Measurements from ENCODE around the gene NECAP2.

The NECAP2 gene, protein sequence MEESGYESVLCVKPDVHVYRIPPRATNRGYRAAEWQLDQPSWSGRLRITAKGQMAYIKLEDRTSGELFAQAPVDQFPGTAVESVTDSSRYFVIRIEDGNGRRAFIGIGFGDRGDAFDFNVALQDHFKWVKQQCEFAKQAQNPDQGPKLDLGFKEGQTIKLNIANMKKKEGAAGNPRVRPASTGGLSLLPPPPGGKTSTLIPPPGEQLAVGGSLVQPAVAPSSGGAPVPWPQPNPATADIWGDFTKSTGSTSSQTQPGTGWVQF

DNA sequence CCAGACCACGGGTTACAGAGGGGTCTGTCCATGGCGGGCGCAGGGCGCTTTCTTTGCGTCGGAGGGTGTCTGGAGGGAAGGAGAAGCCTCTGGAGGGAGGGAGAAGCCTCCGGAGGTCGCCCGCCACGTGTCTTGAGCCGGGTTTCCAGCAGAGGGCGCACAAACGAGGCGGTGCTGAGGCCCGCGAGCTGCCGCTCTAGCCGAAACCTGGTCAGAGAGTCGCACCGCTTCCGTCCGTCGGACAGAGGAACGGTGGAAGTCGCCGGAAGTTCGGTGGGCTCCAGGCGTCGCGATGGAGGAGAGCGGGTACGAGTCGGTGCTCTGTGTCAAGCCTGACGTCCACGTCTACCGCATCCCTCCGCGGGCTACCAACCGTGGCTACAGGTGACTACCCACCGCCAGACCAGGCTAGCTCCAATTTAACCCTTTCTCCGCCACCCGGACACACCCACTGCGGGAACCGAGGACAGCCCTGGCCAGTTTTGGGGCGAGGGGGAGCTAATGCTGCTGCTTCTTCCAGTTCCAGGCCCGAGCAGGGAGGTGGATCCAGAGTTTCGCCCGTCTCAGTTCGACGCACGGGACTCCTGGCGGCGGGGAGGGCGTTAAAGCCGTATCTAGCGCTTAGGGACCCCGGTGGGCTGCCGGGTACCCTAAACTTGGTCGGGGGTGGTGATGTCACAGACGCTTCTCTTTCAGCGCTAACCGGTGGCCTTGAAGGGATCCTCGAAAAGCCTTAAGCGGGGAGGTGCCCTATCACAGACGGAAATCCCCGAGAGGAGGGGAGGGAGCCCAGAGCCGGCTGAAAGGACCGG is at the start of gene NECAP2:
NECAP2 (plus strand) TSS at position 255 of the 812 bp plus-strand sequence; CDS start at position 293, 38 bp downstream.
- peak; percentile 90 for DNase-seq

DNA sequence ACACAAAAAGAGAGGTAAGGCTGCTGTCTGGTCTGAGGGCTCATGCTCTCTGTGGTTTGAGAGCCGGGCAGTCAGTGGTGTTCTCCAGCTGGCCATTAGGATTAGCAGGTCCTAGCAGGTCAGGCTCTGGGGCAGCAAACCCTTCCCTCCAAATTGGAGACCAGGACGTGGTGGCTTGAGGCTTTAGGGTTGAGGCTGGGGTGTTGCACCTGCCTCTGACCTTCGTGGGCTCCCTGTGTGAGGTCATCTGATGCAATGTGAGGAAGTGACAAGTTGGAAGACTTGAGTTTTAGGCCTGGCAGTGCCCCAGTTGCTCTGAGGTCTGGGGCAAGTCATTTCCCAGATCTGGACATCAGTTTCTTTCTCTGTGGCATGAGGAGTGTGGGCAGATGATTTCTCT is 49.1 kb upstream of the NECAP2 start:
- no peak for DNase-seq

DNA sequence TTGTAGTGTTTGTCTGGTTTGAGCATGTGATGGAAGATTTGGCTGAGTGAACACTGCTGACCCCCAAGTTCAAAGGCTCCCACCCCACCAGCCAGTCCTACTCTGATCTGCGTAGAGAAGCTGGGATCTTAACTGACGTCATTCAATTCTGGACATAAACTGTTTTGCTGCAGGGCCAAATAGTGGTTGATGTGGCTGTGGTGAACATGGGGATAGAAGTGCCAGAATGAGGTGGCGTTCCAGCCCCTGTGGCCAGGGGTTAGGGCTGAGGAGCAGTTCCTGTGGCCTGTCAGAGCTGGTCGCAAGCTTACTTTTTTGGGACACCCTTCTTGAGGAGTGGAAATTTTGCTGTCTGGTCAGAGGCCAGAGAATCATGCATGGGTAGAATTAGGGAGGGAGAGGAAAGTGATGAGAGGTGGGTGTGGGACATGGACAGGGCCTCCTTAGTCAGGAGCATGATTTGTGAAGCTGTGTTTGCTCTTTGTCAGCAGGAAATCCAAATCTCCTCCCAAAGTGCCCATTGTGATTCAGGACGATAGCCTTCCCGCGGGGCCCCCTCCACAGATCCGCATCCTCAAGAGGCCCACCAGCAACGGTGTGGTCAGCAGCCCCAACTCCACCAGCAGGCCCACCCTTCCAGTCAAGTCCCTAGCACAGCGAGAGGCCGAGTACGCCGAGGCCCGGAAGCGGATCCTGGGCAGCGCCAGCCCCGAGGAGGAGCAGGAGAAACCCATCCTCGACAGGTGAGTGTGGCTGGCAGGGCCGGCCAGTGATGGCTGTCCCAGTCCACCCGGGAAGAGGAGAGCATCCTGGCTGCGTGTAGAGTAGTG is 47.6 kb upstream of the NECAP2 start:
- DNase-seq = no peak

DNA sequence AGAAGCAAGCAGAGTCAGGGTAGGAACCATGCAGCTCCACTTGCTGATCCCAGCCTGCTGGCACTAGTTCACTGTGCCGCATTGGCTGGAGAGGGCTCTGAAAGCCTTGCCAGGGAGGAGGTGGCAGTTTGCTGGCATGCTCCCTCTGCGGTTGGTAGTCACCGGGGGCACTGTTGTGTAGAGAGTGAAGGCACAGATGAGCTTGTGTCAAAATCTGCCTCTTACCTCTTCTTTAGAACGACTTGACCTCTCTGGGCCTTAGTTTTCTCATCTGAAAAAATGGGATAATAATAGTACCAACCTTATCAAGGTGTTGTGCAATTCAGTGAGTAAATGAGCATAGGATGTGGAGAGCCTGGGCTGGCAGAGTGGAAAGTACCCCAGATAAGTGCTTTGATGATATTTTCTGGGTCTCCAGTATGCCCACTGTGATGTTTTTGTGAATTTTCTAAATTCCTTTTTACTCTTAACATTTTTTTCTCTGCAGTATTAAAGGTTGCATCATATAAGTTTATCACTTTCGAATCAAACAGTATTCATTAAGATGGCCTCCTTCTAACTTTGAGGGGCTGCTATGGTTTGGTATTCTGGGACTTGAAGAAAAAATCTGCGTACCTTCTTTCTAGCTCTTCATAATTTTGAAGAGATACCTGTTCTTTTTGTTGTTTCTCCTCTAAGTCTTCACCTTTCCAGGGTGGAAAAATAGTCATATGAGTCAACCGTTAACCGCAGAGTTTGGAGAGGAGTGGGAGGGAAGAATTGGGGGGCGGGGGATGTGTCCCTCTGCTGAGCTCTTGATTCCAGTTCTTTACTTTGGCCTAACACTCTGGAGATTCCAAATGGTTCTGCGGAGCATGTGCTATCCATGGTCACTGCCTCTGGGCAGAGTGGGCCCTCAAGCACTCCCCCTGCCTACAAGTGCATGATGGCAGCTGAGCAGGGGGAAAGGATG is 46.7 kb upstream of the NECAP2 start:
- DNase-seq = no peak

DNA sequence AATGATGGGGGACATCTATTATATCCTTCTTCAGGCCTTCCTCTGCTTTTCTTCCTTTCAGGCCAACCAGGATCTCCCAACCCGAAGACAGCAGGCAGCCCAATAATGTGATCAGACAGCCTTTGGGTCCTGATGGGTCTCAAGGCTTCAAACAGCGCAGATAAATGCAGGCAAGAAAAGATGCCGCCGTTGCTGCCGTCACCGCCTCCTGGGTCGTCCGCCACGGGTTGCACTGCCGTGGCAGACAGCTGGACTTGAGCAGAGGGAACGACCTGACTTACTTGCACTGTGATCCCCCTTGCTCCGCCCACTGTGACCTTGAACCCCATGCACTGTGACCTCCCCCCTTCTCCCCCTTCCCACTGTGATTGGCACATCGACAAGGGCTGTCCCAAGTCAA is 45.5 kb upstream of the NECAP2 start:
- DNase-seq = no peak

DNA sequence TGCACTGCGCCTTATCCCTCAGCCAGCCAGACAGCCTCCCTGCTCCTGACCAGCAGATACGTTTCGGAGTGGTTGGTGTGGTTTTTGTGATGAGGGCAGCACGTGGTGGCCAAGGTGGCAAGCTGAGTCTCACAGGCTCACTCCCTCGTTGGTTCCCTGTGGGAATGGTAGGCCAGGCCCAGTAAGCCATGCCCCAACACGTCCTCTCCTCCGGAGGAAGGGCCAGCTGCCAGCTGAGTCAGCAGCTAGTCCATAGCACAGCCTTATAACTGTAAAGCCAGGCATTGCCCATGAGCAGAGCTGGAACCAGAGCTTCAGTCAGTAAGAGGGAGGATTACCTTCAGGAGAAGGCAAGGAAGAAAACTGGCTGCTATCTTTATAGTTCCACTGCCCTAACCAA is 43.9 kb upstream of the NECAP2 start:
- peak; percentile 4 for DNase-seq

DNA sequence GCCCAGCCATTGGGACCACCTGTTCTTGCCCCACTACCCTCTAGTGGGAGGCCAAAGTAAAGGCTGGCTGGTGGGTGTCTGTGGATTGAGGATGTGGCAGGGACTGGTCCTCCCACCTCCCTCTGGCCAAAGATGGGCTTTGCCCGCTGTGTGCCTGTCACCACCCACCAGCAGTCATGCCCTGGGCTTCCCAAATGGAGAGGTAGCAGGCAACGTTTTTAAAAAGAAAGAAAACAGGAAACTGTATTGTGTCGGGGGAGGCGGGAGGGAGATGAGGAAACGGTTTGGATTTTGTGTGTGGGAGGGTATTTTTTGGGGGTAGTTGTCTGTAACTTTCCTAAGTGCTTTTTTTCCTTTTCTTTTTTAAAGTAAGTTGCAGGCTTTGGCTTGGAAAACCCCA is 43.4 kb upstream of the NECAP2 start:
- no peak for DNase-seq

DNA sequence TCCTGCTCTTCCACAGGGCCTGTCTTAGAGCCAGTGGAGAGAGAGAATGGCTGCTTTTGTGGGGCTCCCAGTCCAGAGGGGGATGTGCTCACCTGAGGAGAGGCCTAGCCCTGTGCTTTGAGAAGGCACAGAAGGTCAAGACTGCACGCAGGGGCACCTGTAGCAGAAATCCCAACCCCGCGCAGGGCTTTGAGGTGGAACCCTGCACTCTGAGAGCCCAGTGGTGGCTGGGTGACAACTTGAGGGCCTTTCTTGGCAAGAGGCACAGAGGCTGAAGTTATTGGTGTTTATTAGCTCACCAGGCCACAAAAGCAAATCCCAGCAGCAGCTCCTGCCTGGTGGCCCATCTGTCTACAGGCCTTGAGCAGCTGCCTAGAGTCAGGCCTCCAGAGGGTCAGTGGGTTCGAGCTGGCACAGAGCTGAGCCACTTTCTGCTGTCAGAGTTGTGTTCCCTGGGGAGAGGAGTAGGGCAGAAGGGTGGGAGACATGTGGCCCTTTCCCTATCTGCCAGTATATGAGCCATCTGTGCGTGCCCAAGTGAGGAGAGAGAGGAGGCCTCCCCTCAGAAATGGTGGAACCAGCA is 42.1 kb upstream of the NECAP2 start:
- DNase-seq = no peak

DNA sequence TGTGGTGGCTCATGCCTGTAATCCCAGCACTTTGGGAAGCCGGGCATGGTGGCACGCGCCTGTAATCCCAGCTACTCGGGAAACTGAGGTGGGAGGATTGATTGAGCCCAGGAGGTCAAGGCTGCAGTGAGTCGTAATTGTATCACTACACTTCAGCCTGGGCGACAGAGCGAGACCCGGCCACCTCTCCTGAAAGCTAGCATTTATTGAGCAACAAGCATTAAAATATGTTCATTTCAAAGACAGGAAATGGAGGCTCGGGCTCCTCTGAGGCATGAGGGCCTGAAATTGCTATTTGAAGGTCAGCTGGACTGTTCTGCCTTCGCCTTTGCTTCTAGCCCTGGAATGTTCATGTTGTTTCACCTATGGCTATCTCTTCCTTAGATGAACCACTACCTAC is 37.8 kb upstream of the NECAP2 start:
- DNase-seq = no peak

DNA sequence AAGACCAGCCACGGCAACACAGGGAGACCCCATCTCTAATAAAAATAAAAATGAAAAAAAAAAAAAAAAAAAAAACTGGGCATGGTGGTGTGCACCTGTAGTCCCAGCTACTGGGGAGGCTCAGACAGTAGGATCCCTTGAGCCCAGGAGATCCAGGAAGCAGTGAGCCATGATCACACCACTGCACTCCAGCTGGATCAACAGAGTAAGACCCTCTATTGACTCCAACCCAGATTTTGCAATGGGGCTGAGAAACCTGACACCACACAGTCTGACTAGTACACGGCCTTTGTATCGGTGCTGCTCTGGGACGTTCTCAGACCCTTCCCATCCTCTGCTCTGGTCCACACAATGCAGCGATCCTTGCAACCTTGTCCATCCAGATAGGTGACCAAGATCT is 35.1 kb upstream of the NECAP2 start:
- DNase-seq = no peak

DNA sequence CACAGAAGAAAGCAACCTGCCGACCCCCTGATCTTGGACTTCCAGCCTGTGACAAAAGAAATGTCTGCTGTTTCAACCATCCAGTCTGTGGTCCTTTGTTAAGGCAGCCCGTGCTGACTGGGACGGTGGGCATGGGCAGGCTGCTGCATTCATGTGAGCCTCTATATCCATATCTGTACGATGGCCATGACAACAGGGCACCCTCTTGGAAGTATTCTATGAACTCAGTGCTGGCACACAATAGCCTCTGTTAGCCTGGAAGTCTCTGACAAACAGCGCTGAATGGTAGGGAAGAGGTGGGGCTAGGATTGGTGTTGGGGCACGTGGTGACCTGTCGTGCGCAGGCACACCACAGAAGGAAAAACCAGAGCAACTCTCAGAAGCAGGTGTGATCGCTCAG is 33.7 kb upstream of the NECAP2 start:
- DNase-seq = no peak

DNA sequence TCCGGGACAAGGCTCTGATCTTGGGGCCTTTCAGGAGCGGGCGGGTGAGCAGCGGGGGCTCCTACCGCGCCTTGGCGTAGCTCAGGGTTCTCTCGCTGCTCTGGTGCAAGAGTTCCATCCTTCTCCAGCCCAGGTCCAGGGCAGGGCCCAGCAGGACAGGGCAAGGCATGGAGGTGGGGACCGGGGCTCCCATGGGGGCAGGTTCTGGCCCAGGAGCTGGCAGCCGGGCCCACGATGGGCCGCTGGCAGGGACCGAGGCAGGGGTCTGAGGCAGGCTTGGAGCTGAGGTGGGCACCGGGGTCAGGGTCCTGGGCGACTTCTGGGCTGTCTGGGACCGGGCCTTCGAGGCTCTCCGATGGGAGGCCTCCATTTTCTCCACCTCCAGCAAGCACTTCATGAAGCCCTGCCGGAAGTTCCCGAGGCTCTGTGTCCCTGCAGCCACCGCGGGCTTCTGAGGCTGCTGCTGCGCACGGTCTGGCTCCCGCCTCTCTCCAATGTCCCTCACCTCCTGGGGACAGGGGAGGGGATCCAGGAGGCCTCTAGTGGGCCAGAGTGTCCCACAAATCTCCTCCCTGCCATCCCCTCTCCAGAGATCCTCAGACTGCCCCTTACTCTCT is 30.9 kb upstream of the NECAP2 start:
- DNase-seq = no peak

DNA sequence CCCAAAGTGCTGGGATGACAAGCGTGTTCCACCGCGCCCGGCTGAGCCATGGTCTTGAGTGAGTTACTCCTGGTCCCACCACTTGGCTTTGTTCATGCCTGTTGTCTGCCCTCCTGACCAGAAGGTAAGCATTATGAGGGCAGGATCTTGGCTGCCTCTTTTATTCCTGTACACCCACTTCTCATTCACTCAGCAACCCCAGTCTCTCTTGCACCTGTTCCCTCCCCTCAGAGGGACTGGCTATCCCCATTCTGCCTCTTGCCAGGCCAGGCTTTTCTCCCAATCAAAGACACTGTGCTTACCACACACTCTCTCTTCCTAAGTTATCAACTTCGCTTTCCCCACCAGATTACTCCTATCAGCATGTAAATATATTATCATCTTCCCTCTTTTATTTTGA is 29.7 kb upstream of the NECAP2 start:
- no peak for DNase-seq

DNA sequence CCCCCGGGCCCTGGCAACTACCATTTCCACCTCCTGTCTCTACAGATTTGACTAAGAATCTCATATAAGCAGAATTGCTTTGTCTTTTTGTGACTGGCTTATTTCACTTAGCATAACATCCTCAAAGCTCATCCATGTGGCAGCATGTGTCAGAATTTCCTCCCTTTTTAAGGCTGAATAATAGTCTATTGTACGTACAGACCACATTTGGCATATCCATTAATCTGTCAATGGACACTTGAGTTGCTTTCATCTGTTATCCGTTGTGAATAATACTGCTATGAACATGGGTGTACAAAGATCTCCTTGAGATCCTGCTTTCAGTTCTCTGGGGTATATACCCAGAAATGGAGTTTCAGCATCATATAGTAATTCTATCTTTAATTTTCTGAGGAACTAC is 27.3 kb upstream of the NECAP2 start:
- no peak for DNase-seq

DNA sequence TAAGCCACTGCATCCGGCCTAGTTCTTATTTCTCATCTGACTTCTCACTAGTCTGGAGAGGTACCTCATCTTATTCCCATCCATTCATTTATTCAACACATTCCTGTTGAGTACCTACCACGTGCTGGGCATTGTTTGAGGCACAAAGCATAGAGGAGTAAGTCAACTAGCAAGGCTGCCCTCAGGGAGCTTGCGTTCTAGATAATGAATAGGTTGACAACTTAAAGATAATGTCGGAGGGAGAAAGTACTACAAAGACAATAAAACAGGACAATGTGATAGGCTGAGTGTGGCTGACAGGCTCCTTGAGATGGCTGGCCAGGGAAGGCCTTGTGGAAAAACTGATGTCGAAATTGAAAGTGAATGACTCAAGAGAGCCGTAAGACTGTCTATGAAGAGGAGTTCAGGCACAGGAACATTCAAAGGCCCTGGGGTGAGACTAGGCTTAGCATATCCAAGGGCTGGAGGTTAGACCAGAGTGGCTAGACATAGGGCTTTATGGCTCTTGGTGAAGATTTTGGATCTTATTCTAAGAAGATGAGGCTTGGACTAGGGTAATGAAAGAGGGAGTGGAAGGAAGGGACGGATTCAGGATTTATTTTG is 21.6 kb upstream of the NECAP2 start:
- no peak for DNase-seq

DNA sequence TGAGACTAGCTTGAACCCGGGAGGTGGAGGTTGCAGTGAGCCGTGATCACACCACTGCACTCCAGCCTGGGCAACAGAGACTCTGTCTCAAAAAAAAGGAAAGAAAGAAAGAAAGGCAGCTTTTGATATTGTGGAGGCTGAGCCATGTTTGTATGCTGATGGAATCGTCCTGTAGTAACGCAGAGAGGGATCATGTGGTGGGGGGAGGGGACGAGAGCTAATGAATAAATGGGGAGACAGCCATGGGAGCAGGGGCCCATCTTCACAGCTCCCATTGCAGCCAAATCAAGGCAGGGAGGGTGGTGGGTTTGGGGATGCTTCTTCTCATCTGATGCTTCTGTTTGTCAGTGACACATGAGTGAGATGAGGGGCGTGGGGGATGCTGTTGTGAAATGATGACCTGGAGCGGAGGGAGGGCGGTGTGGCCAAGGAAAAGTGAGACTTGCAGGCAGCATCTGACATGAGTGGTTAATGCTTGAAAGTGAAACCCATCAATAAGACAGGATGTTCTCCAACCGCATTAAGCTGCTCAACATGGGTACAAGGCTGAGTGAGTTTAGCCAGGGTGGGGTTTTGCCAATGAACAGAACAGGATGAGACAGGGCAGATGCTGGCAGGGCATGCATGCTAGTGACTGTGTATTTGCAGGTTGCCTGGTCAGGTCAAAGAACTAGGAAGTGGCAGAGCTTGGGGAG is 20.0 kb upstream of the NECAP2 start:
- no peak for DNase-seq

DNA sequence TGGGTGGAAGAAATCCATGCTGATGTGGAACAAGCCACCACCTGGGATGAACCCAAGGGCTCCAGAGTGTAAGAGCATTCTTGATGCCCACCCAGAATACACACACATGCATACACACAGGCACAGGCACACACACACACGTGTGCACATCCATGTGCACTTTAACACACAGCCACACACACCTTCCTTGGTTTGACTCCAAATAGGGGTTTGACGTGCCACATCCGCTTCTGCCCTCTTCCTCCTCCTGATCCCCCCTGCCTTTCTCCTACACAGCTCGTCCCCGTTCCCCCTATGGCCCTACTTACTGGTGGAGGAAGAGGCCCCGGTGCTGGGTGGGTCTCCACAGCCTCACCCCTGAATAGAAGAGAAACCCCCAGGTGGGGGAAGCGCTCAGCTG is 19.3 kb upstream of the NECAP2 start:
- no peak for DNase-seq

DNA sequence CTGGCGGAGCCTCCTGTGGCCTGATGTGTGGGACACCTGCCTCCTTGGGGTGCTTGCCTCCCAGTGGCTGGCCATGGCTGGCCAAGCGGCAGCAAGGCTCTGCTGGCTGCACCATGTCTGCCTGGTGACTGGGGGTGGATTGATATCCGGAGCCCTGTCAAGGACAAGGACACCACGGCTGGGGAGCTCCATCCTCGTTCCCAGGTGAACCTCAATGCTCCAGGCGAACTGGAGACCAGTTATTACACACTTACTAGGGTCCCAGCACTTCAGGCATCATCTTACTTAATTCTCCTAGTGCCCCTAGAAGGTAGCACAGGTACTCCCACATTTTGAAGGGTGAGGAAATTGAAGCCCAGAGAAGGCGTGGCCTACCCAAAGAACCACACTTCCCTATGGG is 18.5 kb upstream of the NECAP2 start:
- DNase-seq = no peak

DNA sequence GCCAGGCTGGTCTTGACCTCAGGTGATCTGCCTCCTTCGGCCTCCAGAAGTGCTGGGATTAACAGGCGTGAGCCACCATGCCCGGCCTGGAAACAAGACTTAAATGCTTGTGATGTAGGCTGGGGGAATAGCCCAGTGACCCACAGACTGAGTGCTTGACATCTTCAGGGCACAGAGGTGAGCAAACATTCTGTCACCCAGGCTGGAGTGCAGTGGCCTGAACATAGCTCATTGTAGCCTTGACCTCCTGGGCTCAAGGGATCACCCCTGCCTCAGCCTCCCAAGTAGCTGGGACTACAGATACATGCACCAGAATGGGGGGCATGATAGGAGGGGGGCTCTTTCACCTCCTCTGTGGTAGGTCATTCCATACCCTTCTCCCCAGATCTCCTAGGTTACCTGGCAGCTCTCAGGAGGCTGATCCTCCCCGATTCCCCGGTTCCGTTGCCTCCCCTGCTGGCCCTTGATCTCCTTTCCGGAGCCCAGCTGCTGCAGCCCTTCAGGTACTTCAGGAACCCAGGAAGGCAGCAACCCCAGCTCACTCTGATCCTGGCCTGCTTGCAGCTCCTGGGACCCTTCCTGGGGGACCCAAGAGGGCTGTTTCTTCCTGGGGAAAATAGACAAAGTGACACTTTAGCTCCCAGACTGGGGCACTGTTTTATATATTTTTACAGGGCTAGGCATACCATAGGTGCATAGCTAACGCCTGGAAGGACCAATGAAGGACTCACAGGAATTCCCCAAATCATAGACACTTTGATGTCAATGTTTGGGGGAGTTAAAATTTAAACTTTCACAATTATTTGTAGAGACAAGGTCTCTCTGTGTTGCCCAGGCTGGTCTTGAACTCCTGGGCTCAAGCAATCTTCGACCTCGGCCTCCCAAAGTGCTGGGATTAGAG is 15.1 kb upstream of the NECAP2 start:
- DNase-seq = no peak

DNA sequence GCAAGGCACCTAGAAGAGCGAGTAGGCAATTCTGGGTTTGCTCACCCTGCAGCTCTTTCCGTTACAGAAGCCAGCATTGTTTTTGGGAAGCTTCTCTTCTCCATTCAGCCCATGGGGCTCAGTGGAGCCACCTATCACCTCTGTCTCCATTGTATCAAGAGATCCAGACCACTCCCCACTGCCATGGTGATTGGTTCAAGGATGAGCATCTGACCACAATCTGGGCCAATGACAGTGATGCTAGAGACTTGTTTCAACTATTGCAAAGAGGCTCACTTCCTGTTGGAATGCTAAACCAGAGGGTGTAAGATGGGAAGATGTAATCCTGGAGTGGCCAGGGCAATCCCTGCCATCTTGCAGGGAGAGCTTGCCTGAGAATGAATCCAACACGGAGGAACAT is 9.9 kb upstream of the NECAP2 start:
- no peak for DNase-seq
